ENCODE data around the gene ADO. TPM values are rescaled to one million over a fixed set of nuclear protein-coding genes. Genes with fewer than 3 reads are reported as not detected.

The ADO gene
- total and polyA plus RNA-seq, 2 experiments from 2014 or later, result 8.9 to 24.6 TPM

DNA sequence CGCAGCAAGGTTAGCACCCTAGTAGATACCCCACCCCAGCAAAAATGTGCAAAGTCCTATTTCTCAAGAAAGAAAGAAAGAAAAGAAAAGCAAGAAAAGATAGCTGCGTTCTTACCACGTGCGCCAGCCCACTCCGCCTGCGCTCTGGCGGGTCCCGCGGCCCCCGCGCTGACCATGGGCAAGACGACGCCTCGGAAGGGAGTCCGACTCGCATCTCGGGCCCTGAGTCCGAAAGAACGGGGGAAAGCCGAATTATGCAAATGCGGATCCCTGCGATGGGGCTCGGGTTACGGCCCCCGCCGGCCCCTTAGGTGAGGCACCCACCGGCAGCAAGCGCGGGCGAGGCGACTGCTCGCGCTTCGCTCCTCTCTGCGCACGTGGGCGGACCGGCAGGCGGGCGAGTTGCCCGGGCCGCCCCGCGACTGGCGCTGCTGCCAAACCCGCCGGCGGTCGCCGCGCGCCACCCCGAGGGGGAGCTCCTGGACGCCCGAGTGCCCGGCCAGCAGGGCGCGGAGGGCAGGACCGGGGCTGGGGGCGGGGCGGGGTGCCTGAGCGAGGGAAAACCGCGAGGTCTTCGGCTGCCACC, 14.0 kb downstream of the ADO start:
- 5% methylated on average over 53 of the region's 65 CpGs for WGBS (ENCODE audit: low lambda C conversion rate, missing lambda C conversion rate)
- peak overlapping the region; percentile 84 for H3K4me2 ChIP-seq
- H3K36me3 ChIP-seq (replicated peaks; ENCODE audit: insufficient read depth, low read depth), result no peaks in the 10 kb centered on the region
- H4K20me1 ChIP-seq (ENCODE audit: insufficient read depth, poor library complexity, severe bottlenecking), result no peaks in the 10 kb centered on the region
- peaks cover 69% of the 10 kb centered on the region for H3K27me3 ChIP-seq
- H2AFZ ChIP-seq, result peak overlapping the region; percentile 26
- no peaks in the 10 kb centered on the region for H3K79me2 ChIP-seq
- H3K4me3 ChIP-seq, result peak overlapping the region; percentile 26
- no peaks in the 10 kb centered on the region for H3K9me2 ChIP-seq (replicated peaks; ENCODE audit: insufficient read depth)
- H3K4me1 ChIP-seq (ENCODE audit: insufficient read depth), result peaks cover 28% of the 10 kb centered on the region
- DNase-seq (ENCODE audit: low spot score), result peak; percentile 59
- no peaks in the 10 kb centered on the region for H3K9me3 ChIP-seq (ENCODE audit: low read depth)
- TF ChIP-seq EZH2 (IDR thresholded peaks at IDR 0.05; ENCODE audit: borderline replicate concordance) (peak; percentile 52), EZH2phosphoT487 (IDR thresholded peaks at IDR 0.05; ENCODE audit: low read depth, severe bottlenecking, unreplicated experiment) (no peak)
- TF ChIP-seq, protein P1, sequence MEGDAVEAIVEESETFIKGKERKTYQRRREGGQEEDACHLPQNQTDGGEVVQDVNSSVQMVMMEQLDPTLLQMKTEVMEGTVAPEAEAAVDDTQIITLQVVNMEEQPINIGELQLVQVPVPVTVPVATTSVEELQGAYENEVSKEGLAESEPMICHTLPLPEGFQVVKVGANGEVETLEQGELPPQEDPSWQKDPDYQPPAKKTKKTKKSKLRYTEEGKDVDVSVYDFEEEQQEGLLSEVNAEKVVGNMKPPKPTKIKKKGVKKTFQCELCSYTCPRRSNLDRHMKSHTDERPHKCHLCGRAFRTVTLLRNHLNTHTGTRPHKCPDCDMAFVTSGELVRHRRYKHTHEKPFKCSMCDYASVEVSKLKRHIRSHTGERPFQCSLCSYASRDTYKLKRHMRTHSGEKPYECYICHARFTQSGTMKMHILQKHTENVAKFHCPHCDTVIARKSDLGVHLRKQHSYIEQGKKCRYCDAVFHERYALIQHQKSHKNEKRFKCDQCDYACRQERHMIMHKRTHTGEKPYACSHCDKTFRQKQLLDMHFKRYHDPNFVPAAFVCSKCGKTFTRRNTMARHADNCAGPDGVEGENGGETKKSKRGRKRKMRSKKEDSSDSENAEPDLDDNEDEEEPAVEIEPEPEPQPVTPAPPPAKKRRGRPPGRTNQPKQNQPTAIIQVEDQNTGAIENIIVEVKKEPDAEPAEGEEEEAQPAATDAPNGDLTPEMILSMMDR (IDR thresholded peaks at IDR 0.05; ENCODE audit: poor library complexity), result peak; percentile 6
- H3K27ac ChIP-seq, result no peak overlapping the region

DNA sequence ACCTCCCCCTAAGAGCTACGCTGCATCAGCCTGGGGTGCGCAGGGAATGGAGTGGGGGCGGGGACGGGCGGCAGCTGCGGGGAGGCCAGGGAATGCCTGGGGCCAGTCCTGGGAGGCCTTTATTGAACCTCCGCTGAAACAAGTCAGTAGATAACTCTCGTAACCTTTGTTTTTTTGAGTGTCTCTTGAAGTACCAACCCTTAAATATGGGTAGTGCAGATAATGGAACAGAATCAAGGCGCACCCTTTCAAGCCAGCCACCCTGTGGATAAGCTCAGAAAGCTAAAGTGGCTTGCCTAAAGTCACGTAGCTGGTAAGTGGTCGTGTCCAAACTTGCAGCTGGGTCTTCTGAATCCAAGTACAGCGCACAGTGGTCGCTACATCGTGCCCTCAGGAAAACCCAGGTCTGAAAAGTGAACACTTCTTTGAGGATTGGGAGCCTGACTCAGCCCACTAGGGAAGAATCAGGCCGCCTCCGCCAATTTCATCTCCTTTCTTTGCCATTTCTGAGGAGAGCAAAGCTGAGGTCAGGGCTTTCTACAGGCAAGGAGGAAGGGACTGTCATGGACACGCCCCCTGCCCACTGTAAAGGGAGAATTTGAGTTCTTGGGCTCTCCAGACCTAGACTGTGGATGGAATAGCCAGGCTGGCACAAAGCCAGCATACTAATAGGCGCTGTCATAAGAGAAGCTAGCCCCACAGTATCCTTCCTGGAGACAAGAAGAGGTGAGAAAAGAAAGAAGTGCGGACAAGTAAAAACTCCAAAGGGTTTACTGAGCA, 14.8 kb downstream of the ADO start:
- peak; percentile 26 for DNase-seq (ENCODE audit: low spot score)
- no peak overlapping the region for H2AFZ ChIP-seq
- 53% methylated on average over 19 of the region's 19 CpGs for WGBS (ENCODE audit: low lambda C conversion rate, missing lambda C conversion rate)
- H3K36me3 ChIP-seq (replicated peaks; ENCODE audit: insufficient read depth, low read depth), result no peaks in the 10 kb centered on the region
- H3K4me1 ChIP-seq (ENCODE audit: insufficient read depth), result peaks cover 28% of the 10 kb centered on the region
- H4K20me1 ChIP-seq (ENCODE audit: insufficient read depth, poor library complexity, severe bottlenecking), result no peaks in the 10 kb centered on the region
- H3K4me2 ChIP-seq, result peak overlapping the region; percentile 84
- TF ChIP-seq EZH2phosphoT487 (IDR thresholded peaks at IDR 0.05; ENCODE audit: low read depth, severe bottlenecking, unreplicated experiment), result no peak
- H3K4me3 ChIP-seq, result no peak overlapping the region
- no peaks in the 10 kb centered on the region for H3K79me2 ChIP-seq
- no peak overlapping the region for H3K27ac ChIP-seq
- H3K9me3 ChIP-seq (ENCODE audit: low read depth), result no peaks in the 10 kb centered on the region
- H3K9me2 ChIP-seq (replicated peaks; ENCODE audit: insufficient read depth), result no peaks in the 10 kb centered on the region
- H3K27me3 ChIP-seq, result peaks cover 66% of the 10 kb centered on the region

DNA sequence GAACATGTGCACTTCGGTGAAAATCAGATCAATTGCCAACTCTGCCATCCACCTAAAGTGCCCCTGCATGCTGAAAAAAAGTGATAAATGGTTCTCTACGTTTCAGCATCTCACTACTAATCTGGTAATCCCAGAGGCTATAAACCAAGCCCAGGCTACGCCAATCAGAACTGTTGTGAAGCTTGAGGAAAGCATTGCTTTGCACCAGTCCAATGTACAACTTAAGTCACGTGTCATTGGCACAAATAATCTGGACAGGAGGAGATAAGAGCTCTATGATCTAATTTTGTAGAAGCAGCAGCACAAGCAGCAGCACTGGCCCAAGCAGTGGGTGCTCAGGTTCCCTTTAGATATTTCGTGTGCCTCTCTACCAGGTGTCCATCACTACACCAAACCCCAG, 16.1 kb downstream of the ADO start:
- H3K4me2 ChIP-seq, result no peak overlapping the region
- TF ChIP-seq, protein P1 (IDR thresholded peaks at IDR 0.05; ENCODE audit: poor library complexity), result no peak
- TF ChIP-seq EZH2 (IDR thresholded peaks at IDR 0.05; ENCODE audit: borderline replicate concordance) (no peak), EZH2phosphoT487 (IDR thresholded peaks at IDR 0.05; ENCODE audit: low read depth, severe bottlenecking, unreplicated experiment) (no peak)
- DNase-seq (ENCODE audit: low spot score), result no peak
- peaks cover 17% of the 10 kb centered on the region for H3K4me1 ChIP-seq (ENCODE audit: insufficient read depth)
- H2AFZ ChIP-seq, result no peak overlapping the region
- no peaks in the 10 kb centered on the region for H3K9me3 ChIP-seq (ENCODE audit: low read depth)
- no peaks in the 10 kb centered on the region for H3K9me2 ChIP-seq (replicated peaks; ENCODE audit: insufficient read depth)
- H3K36me3 ChIP-seq (replicated peaks; ENCODE audit: insufficient read depth, low read depth), result no peaks in the 10 kb centered on the region
- no peaks in the 10 kb centered on the region for H4K20me1 ChIP-seq (ENCODE audit: insufficient read depth, poor library complexity, severe bottlenecking)
- no peaks in the 10 kb centered on the region for H3K79me2 ChIP-seq
- no peak overlapping the region for H3K27ac ChIP-seq
- WGBS (ENCODE audit: low lambda C conversion rate, missing lambda C conversion rate), result 66% methylated on average over 5 of the region's 5 CpGs
- no peak overlapping the region for H3K4me3 ChIP-seq
- peaks cover 54% of the 10 kb centered on the region for H3K27me3 ChIP-seq

DNA sequence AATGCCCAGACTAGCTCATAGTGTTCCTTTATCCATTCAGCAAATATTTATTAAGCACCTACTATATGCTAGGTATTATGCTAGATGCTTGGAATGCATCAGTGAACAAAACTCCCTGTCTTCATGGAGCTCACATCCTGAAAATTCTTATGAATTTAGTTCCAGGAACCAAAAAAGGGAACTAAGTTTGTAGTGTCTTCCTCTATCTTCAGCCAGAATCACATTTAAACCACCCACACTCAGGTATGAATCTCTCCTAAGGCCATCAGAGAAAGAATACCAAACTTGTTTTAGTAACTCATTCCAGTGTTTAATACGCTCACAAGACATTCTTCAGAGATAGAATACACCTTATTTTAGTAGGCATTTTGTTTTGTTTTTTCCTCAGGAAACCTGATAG, 21.8 kb downstream of the ADO start:
- no peak for TF ChIP-seq EZH2phosphoT487 (IDR thresholded peaks at IDR 0.05; ENCODE audit: low read depth, severe bottlenecking, unreplicated experiment)
- TF ChIP-seq, protein P1 (IDR thresholded peaks at IDR 0.05; ENCODE audit: poor library complexity), result no peak

More for the DNA sequence above, 21.8 kb downstream of the ADO start:
- no peaks in the 10 kb centered on the region for H3K36me3 ChIP-seq (replicated peaks; ENCODE audit: insufficient read depth, low read depth)
- no peaks in the 10 kb centered on the region for H3K9me3 ChIP-seq (ENCODE audit: low read depth)
- DNase-seq (ENCODE audit: low spot score), result no peak
- H3K4me1 ChIP-seq (ENCODE audit: insufficient read depth), result no peaks in the 10 kb centered on the region
- 92% methylated on average over 1 of the region's 1 CpG for whole genome bisulfite sequencing (ENCODE audit: low lambda C conversion rate, missing lambda C conversion rate)
- H3K27ac ChIP-seq, result no peak overlapping the region
- no peak overlapping the region for H3K4me3 ChIP-seq
- H3K9me2 ChIP-seq (replicated peaks; ENCODE audit: insufficient read depth), result no peaks in the 10 kb centered on the region
- H3K79me2 ChIP-seq, result no peaks in the 10 kb centered on the region
- peaks cover 18% of the 10 kb centered on the region for H3K27me3 ChIP-seq
- H4K20me1 ChIP-seq (ENCODE audit: insufficient read depth, poor library complexity, severe bottlenecking), result no peaks in the 10 kb centered on the region
- no peak overlapping the region for H2AFZ ChIP-seq
- no peak overlapping the region for H3K4me2 ChIP-seq
